Parathyroid adenoma (tissue), 2 donors: ENCODE measurements around the gene HLA-DQA2.

Experiments used
- H2AFZ ChIP-seq: fragments of 300-600 bp; sonication (generic); one replicate; pipeline ENCODE4 v1.7.0; 2017; ENCODE audit warnings: antibody characterized with exemption, mild to moderate bottlenecking
- H3K27ac ChIP-seq: fragments of 300-600 bp; sonication (generic); one replicate; pipeline ENCODE4 v1.7.0; 2017
- H3K27me3 ChIP-seq: fragments of 300-600 bp; sonication (generic); one replicate; pipeline ENCODE4 v1.7.0; 2017; ENCODE audit warnings: low read length; ENCODE audit not compliant: control insufficient read depth, insufficient read depth
- H3K36me3 ChIP-seq: fragments of 300-600 bp; sonication (generic); one replicate; pipeline ENCODE4 v1.7.0; 2017; ENCODE audit warnings: low read length; ENCODE audit not compliant: control insufficient read depth, insufficient read depth
- H3K4me1 ChIP-seq: fragments of 300-600 bp; sonication (generic); one replicate; pipeline ENCODE4 v1.7.0; 2017; ENCODE audit warnings: control low read depth
- H3K4me2 ChIP-seq: fragments of 300-600 bp; sonication (generic); one replicate; pipeline ENCODE4 v1.7.0; 2017; ENCODE audit warnings: low read length
- H3K4me3 ChIP-seq: fragments of 300-600 bp; sonication (generic); one replicate; pipeline ENCODE4 v1.7.0; 2017; ENCODE audit warnings: low read depth, low read length
- H3K79me2 ChIP-seq: fragments of 300-600 bp; sonication (generic); one replicate; pipeline ENCODE4 v1.7.0; 2017; ENCODE audit warnings: control low read depth
- H3K9ac ChIP-seq: fragments of 300-600 bp; sonication (generic); one replicate; pipeline ENCODE4 v1.7.0; 2017; ENCODE audit warnings: mild to moderate bottlenecking
- H3K9me3 ChIP-seq: fragments of 300-600 bp; sonication (generic); one replicate; pipeline ENCODE4 v1.7.0; 2017; ENCODE audit warnings: low read length; ENCODE audit not compliant: control insufficient read depth
- TF ChIP-seq, protein P1 (sequence below): fragments of 300-600 bp; sonication (generic); IDR thresholded peaks from one replicate; pipeline ENCODE4 v1.7.0; 2017; ENCODE audit warnings: antibody characterized with exemption, mild to moderate bottlenecking
- donor health status: primary hyperparathyroidism.

The HLA-DQA2 gene

DNA sequence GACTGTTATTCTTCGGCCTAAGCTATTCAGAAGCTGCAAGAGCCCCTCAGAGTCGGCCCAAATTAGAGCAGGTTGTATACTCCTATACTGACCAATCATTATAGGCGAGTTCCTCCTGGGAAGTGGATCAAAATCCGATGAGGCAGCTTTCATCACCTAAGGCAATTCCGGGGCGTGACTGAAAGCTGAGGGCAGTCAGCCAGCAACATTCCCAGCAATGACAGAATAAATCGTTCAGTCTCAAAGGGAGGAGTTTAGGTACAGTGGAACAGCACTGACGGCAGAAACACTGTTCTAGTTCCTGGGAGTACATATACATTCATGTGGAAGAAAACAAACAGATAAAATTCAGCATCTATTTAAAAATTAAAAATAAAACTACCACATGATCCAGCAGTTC, 11.4 kb downstream of the HLA-DQA2 start:
- H3K4me3 ChIP-seq, result no peak overlapping the region
- H3K4me1 ChIP-seq, result no peaks in the 10 kb centered on the region
- H3K27me3 ChIP-seq, result no peaks in the 10 kb centered on the region
- no peaks in the 10 kb centered on the region for H3K36me3 ChIP-seq
- H3K9ac ChIP-seq, result no peak overlapping the region
- no peak overlapping the region for H3K4me2 ChIP-seq
- H3K9me3 ChIP-seq, result no peaks in the 10 kb centered on the region
- TF ChIP-seq, protein P1, sequence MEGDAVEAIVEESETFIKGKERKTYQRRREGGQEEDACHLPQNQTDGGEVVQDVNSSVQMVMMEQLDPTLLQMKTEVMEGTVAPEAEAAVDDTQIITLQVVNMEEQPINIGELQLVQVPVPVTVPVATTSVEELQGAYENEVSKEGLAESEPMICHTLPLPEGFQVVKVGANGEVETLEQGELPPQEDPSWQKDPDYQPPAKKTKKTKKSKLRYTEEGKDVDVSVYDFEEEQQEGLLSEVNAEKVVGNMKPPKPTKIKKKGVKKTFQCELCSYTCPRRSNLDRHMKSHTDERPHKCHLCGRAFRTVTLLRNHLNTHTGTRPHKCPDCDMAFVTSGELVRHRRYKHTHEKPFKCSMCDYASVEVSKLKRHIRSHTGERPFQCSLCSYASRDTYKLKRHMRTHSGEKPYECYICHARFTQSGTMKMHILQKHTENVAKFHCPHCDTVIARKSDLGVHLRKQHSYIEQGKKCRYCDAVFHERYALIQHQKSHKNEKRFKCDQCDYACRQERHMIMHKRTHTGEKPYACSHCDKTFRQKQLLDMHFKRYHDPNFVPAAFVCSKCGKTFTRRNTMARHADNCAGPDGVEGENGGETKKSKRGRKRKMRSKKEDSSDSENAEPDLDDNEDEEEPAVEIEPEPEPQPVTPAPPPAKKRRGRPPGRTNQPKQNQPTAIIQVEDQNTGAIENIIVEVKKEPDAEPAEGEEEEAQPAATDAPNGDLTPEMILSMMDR, result no peak
- no peaks in the 10 kb centered on the region for H3K79me2 ChIP-seq
- H2AFZ ChIP-seq, result no peak overlapping the region
- H3K27ac ChIP-seq, result no peak overlapping the region

DNA sequence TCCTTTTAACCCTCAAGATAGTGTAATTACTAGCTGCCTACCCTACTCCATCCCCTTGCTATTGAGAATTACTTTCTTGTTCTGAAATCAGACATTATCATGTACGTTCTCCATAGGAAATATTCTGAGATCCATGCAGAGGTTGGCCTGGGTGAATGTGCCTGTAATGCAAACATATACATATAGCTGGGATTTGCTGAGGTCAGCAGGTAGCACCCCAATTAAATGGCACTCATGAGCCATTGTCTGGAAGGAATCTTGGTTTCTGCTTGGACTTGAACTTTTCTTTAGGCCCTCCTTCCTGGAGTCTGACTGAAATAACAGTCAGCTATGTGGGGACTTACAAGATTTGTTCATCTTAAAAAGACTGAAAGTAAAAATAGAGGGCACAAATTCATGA, 18.5 kb downstream of the HLA-DQA2 start:
- H3K27me3 ChIP-seq, result peaks cover 3% of the 10 kb centered on the region
- H3K4me1 ChIP-seq, result no peaks in the 10 kb centered on the region
- no peak overlapping the region for H3K9ac ChIP-seq
- TF ChIP-seq, protein P1, result no peak
- no peak overlapping the region for H2AFZ ChIP-seq
- H3K4me2 ChIP-seq, result no peak overlapping the region
- no peak overlapping the region for H3K4me3 ChIP-seq
- H3K9me3 ChIP-seq, result no peaks in the 10 kb centered on the region
- no peak overlapping the region for H3K27ac ChIP-seq
- no peaks in the 10 kb centered on the region for H3K79me2 ChIP-seq
- H3K36me3 ChIP-seq, result no peaks in the 10 kb centered on the region

DNA sequence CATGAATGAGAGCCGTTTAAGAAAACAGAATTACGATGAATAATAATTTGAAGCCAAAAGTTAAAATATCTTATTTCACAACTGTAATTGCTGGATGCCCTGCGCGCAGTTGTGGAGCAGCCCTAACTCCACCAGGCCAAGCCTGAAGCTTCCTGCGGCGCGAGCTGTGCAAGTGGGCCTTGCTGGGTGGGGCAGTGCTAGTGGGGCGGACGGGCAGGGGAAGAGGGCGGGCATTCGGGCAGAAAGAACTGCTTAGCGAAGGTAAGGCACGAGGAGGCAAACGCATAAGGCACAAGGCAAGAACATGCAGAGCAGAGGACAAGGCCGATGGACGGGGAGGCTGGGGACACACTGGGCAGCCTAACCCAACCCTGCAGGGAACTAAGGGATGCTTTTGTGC, 19.9 kb downstream of the HLA-DQA2 start:
- no peak overlapping the region for H3K4me2 ChIP-seq
- H3K27me3 ChIP-seq, result peaks cover 3% of the 10 kb centered on the region
- no peak overlapping the region for H3K27ac ChIP-seq
- TF ChIP-seq, protein P1, result no peak
- H3K36me3 ChIP-seq, result no peaks in the 10 kb centered on the region
- no peaks in the 10 kb centered on the region for H3K4me1 ChIP-seq
- no peak overlapping the region for H2AFZ ChIP-seq
- no peaks in the 10 kb centered on the region for H3K9me3 ChIP-seq
- no peak overlapping the region for H3K9ac ChIP-seq
- H3K79me2 ChIP-seq, result no peaks in the 10 kb centered on the region
- no peak overlapping the region for H3K4me3 ChIP-seq

DNA sequence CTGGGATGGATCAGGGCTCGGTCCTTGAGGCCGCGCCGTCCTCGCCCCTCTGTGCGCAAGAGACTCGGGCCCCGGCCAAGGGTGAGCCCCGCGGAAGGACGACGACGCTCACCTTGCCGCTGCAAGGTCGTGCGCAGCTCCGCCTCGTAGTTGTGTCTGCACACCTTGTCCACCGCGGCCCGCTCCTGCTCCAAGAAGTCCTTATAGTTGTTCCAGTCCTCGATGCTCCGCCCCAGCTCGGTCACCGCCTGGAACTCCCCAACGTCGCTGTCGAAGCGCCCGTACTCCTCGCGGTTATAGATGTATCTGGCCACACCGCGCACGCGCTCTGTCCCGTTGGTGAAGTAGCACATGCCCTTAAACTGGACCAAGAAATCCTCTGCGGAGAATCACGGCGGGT, 20.4 kb downstream of the HLA-DQA2 start:
- H2AFZ ChIP-seq, result no peak overlapping the region
- H3K4me1 ChIP-seq, result no peaks in the 10 kb centered on the region
- TF ChIP-seq, protein P1, result no peak
- H3K4me3 ChIP-seq, result no peak overlapping the region
- H3K79me2 ChIP-seq, result no peaks in the 10 kb centered on the region
- peaks cover 3% of the 10 kb centered on the region for H3K27me3 ChIP-seq
- no peak overlapping the region for H3K4me2 ChIP-seq
- H3K9ac ChIP-seq, result no peak overlapping the region
- no peak overlapping the region for H3K27ac ChIP-seq
- H3K36me3 ChIP-seq, result no peaks in the 10 kb centered on the region
- no peaks in the 10 kb centered on the region for H3K9me3 ChIP-seq

DNA sequence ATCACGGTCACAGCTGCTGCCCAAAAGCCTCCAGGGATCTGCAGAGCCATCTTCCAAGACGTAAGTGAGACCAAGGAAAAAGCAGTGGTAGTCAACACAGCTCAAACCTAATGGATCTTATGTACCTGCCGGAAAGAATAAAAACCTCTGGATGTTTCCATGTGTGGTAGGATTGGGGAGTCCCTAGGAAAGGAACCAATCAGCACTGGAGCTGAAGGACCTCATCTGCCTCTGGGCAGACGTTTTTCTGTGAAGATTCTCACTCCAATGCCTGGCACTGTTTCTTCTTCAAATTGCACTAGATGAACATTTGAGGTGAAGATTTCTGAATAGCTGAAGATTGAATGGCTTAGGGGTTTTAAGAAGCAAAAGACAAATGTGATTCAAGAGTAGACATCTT, 22.2 kb downstream of the HLA-DQA2 start, which contains the start of gene HLA-DQB2:
Gene HLA-DQB2, minus strand, starts transcription at position 112 of the 400 bp plus-strand sequence. Its CDS starts 62 bp downstream, at position 50.
- H3K4me3 ChIP-seq, result no peak within 1 kb of the TSS
- no peaks in the 10 kb centered on the region for H3K4me1 ChIP-seq
- no peaks in the 10 kb centered on the region for H3K9me3 ChIP-seq
- no peak within 1 kb of the TSS for H2AFZ ChIP-seq
- no peak within 1 kb of the TSS for H3K9ac ChIP-seq
- no peak within 1 kb of the TSS for H3K4me2 ChIP-seq
- H3K27ac ChIP-seq, result no peak within 1 kb of the TSS
- H3K36me3 ChIP-seq, result no peaks in the 10 kb centered on the region
- peaks cover 3% of the 10 kb centered on the region for H3K27me3 ChIP-seq
- H3K79me2 ChIP-seq, result no peaks in the 10 kb centered on the region
- TF ChIP-seq, protein P1, result no peak
